Measurements from ENCODE around the gene RSRC1.
"Not testable (repeated sequence)": the region's sequence is repeated elsewhere in the genome, so short reads cannot be mapped to it uniquely, and the experiment has no call there.

The RSRC1 gene

GRCh38 chr3:158402590-158402989 is 292.7 kb downstream of the RSRC1 start:
- Histone ChIP-seq H3K4me3 (ENCODE audit: low read depth, low read length) (no peak overlapping the region), H3K4me1 (peaks cover 52% of the 10 kb centered on the region), H3K36me3 (no peaks in the 10 kb centered on the region), H3K9me3 (no peaks in the 10 kb centered on the region), H3K27me3 (no peaks in the 10 kb centered on the region)
- no peak for DNase-seq
- TF ChIP-seq, protein P1, sequence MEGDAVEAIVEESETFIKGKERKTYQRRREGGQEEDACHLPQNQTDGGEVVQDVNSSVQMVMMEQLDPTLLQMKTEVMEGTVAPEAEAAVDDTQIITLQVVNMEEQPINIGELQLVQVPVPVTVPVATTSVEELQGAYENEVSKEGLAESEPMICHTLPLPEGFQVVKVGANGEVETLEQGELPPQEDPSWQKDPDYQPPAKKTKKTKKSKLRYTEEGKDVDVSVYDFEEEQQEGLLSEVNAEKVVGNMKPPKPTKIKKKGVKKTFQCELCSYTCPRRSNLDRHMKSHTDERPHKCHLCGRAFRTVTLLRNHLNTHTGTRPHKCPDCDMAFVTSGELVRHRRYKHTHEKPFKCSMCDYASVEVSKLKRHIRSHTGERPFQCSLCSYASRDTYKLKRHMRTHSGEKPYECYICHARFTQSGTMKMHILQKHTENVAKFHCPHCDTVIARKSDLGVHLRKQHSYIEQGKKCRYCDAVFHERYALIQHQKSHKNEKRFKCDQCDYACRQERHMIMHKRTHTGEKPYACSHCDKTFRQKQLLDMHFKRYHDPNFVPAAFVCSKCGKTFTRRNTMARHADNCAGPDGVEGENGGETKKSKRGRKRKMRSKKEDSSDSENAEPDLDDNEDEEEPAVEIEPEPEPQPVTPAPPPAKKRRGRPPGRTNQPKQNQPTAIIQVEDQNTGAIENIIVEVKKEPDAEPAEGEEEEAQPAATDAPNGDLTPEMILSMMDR (IDR thresholded peaks at IDR 0.05; ENCODE audit: low read depth, low read length) = no peak

GRCh38 chr3:158403013-158403412 is 293.1 kb downstream of the RSRC1 start:
- no peaks in the 10 kb centered on the region for H3K36me3 ChIP-seq
- TF ChIP-seq, protein P1 (IDR thresholded peaks at IDR 0.05; ENCODE audit: low read depth, low read length) = no peak
- peak; percentile 16 for DNase-seq
- no peaks in the 10 kb centered on the region for H3K27me3 ChIP-seq
- peaks cover 56% of the 10 kb centered on the region for H3K4me1 ChIP-seq
- no peak overlapping the region for H3K4me3 ChIP-seq (ENCODE audit: low read depth, low read length)
- no peaks in the 10 kb centered on the region for H3K9me3 ChIP-seq

- Histone ChIP-seq H3K9me3 (no peaks in the 10 kb centered on the region), H3K4me1 (peaks cover 66% of the 10 kb centered on the region), H3K36me3 (no peaks in the 10 kb centered on the region), H3K4me3 (ENCODE audit: low read depth, low read length) (no peak overlapping the region), H3K27me3 (no peaks in the 10 kb centered on the region)
- TF ChIP-seq, protein P1 (IDR thresholded peaks at IDR 0.05; ENCODE audit: low read depth, low read length) = no peak
- DNase-seq = no peak
These were observed 294.3 kb downstream of the RSRC1 start for GRCh38 chr3:158404131-158404718.

DNA sequence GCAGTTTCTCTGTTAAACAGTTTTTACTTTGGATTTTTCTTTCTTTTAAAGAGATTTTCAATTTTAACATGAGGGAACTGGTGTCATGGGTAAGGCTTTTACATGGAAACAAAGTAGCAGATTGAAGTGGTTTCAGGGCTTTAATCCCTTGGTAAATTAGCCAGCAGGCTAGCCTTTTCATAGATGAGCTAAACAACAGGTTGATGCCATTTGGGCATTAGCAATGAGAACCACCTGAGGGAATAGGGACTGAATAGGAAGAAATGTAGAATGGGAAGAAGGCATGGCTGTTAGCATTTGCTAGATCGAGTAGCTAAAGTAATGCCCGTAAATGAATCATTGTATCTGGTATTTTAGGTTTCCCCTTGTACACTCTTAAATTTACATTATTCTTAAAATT is 295.6 kb downstream of the RSRC1 start:
- no peak for DNase-seq
- Histone ChIP-seq H3K9me3 (no peaks in the 10 kb centered on the region), H3K4me1 (peaks cover 66% of the 10 kb centered on the region), H3K4me3 (ENCODE audit: low read depth, low read length) (no peak overlapping the region), H3K27me3 (no peaks in the 10 kb centered on the region), H3K36me3 (no peaks in the 10 kb centered on the region)
- TF ChIP-seq, protein P1 (IDR thresholded peaks at IDR 0.05; ENCODE audit: low read depth, low read length) = no peak

- Histone ChIP-seq H3K27me3 (no peaks in the 10 kb centered on the region), H3K36me3 (no peaks in the 10 kb centered on the region), H3K4me1 (peaks cover 47% of the 10 kb centered on the region), H3K9me3 (no peaks in the 10 kb centered on the region), H3K4me3 (ENCODE audit: low read depth, low read length) (no peak overlapping the region)
- TF ChIP-seq, protein P1 (IDR thresholded peaks at IDR 0.05; ENCODE audit: low read depth, low read length) = no peak
- DNase-seq = no peak
These were observed 298.1 kb downstream of the RSRC1 start for GRCh38 chr3:158407844-158408517.

- peak; percentile 61 for DNase-seq
- not testable (repeated sequence) for H3K36me3 ChIP-seq
- peaks cover 47% of the 10 kb centered on the region for H3K4me1 ChIP-seq
These were observed 298.6 kb downstream of the RSRC1 start for GRCh38 chr3:158408518-158408897.

More at GRCh38 chr3:158408518-158408897, 298.6 kb downstream of the RSRC1 start:
- not testable (repeated sequence) for H3K4me3 ChIP-seq (ENCODE audit: low read depth, low read length); H3K27me3 ChIP-seq; H3K9me3 ChIP-seq
